GM21447 (cell line): ENCODE data around the gene ROR2.
"Not testable (repeated sequence)": the region's sequence is repeated elsewhere in the genome, so short reads cannot be mapped to it uniquely, and the experiment has no call there.

Experiments
- ATAC-seq: cut with Tn5 transposase; IDR thresholded peaks from one replicate; pipeline ENCODE4 v1.9.1; 2021; ENCODE audit not compliant: unreplicated experiment

ROR2 gene

DNA sequence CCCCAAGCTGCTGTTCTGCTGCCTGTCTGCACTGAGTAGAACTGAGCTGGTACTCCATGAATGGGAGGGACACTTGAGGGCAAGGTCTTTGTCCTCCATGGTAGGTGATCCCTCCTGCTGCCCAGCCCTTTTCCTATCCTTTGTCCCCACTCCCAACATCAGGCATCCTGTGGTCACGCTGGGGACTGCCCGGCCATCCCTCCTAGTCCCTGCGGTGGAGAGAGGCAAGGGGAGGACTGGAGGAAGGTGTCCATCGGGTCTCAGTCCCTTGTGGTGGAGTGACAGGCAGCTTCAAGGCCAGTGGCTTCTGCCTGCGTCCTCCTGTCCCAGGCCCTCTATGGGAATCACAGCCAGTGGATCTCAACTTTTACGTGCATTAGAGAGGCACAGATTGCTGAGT, 25.9 kb downstream of the ROR2 start:
- no peak for ATAC-seq

DNA sequence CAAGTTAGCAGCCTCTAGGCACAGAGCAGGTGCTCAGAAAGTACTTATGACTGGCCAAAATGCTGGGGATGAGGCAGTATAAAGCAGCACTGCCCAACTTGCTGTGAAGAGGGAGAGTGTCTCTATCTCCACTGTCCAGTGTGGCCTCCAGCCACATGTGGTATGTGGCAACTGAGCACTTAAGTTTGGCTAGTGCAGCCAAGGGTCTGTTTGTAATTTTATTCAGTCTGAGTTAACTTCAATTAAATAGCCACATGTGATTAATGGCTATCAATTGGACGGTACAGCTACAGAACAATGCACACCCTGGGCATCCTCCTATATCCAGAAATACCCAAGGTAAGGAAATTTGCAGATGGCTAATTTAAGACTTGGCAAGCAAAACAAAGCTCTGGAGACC, 26.9 kb downstream of the ROR2 start:
- no peak for ATAC-seq

DNA sequence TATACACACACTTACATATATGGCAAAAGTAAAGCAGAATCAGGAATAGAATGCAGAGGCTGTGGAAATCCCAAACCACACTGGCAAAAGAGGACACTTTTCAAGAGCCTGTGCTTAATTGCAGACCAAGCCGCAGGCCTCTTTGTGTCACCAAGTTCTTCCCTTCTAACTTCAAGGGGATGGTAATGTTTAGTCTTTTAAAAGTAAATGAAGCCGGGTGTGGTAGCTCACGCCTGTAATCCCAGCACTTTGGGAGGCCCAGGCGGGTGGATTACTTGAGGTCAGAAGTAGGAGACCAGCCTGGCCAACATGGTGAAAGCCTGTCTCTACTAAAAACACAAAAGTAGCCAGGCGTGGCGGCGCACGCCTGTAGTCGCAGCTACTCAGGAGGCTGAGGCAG, 28.7 kb downstream of the ROR2 start:
- no peak for ATAC-seq

DNA sequence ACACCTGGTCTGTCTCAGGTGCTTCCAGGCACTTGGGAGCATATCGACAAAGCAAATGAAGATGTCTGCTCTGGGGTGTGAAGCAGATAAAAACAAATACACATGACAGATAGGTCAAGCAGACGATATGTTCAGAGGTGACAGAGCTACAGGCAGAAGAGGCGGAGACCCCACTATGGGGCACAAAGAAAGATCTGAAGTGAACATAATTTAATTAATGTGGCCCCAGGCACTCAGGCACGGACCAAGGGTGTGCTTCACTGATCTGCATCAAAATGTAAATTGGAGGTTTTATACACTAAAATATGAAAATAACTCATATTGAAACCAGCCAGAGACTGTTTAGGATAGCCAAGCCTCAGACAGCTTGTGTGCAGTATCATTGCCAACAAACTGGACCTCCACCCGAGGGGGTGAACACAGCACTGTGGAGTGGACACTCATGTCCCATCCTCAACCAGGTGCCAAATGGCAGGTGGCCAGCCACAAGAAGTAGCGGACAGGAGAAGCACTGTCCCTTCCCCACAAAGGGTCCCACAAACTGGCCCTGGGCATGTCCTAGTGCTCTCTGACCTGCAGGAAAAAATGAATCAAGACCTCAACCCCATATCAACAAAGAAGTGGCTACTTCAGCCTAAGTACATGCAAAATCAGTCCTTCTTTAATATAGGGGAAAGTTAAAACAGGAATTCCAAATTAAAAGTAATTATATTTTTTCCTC, 29.2 kb downstream of the ROR2 start:
- no peak for ATAC-seq

DNA sequence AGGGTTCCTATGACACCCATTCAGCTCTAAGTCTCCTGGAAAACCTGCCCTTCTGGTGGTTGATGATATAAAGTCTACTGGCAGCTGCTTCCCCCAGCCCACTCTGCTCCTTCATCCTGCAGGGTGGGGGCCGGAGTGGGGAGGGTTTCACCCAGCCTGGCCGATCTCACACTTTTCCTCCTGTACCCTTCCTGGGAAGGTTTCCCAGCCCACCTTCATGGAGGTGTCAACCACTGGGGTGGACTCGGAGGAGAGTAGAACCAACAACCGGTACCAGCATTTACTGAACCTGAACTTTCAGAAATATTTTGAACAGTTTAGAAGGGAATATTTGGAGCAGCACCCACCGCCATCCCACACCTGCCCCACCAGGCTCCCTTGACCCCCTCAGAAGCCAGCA, 30.4 kb downstream of the ROR2 start:
- no peak for ATAC-seq

DNA sequence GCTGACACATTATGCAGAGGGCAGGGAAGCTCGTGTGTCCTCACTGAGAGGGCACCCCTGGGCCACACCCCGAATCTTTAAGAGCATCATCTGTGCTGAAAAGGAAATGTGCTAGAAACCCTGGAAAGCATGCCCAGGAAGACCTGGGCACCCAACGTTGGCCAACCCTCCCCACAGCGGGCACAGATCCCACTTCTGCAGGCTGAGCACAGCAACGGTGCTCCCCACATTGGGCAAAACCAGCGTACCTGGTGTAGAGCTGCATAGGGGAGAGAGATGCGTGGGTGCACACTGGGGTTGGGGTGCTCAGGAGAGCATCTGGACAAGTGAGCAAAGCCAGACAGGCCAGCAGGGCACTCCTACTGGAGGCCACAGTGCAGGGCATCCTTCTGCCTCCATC, 32.6 kb downstream of the ROR2 start:
- no peak for ATAC-seq

DNA sequence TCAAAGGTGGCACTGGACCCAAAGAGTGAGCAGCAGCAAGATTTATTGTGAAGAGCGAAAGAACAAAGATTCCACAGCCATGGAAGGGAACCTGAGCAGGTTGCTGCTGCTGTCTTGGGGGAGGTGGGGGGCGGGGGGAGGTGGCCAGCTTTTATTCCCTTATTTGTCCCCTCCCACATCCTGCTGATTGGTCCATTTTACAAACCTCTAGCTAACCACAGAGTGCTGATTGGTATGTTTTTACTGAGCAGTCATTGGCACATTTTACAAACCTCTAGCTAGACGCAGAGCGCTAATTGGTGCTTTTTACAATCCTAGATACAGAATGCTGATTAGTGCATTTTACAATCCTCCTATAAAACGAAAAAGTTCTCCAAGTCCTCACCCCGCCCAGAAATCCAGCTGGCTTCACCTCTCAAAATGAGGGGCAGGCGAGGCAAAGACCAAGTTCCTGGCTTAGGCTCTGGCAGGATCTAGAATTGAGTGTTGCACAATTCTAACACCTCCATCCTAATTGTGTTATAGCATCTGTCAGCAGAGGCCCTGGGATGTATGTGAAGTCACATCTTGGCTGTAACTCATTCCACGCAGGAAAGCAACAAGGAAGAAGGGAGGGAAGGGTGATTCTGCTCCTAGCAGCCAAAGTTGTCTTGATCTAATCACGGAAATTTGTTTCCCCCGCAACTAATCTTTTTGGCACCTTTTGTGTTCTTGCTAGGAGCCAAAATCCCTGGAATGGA, 34.3 kb downstream of the ROR2 start:
- no peak for ATAC-seq

DNA sequence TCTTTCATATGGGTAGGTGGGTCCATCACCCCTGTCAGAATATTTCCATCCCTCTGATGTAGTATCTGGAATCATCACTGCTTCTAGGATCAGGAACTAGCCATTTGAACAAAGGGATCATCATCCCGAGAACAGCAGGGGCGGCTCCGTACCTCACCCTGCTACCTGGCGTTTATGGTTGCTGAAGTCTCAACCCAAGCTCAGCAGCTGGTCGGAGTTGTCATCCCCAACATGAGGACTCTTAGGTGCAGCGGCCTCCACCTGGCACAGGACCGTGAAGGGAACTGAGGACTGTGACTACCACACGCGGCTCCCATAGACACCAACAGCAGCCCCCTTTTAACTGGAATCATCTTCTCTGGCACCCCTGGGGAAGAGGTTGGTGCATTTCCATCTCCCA, 35.1 kb downstream of the ROR2 start:
- ATAC-seq = no peak

DNA sequence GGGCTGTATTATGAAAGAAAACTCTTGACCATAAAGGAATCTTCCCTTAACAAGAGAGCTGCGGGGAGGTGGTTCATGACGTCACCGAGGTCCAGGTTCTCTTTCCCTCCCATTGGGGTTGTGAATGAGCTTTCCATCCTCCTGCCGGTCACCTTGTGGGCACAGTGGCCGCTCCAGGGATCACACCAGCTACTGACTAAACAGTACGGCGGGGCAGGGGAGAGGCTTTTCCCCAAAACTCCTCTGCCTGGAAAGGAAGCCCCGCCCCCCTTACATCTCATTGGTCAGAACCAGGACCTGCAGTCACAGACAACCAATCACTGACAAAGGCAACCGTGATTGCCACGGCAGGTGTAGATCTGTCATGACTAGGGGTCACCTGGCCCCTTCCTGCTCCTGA, 35.6 kb downstream of the ROR2 start:
- no peak for ATAC-seq

DNA sequence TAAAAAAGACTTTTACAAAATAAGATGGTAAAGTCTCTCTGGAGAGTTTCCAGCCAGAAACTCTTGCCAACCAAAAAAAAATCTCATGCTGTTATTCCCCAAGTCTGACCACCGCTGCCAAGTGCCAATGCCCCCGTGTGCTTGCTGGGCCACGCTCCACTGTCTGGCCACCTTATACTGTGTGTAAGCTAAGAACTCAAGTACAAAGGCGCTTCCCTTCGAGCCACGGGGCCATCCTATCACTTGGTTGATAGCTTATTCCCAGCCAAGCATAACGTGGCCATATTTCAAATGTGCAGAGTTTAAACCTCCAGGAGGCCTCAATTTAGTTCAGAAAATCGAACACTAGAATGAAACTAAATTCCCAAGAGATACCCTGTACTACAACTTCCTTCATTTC, 36.0 kb downstream of the ROR2 start:
- no peak for ATAC-seq

DNA sequence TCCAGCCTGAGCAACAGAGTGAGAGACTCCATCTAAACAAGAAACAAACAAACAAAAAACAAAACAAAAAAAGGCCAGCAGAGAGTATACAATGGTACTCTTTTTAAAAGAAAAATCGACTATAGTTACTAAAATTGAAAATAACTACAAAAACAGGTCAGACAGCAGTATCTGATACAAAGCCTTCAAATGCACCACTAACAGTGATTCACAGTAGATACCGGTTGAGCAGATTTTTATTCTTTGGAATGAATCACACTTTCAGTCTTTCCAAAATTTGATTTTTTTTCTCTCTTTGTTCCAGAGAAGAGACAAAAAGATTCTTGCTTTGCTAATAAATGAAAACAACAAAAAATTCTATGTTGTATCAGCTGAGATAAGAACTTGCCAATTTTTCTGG, 36.9 kb downstream of the ROR2 start:
- ATAC-seq = no peak

DNA sequence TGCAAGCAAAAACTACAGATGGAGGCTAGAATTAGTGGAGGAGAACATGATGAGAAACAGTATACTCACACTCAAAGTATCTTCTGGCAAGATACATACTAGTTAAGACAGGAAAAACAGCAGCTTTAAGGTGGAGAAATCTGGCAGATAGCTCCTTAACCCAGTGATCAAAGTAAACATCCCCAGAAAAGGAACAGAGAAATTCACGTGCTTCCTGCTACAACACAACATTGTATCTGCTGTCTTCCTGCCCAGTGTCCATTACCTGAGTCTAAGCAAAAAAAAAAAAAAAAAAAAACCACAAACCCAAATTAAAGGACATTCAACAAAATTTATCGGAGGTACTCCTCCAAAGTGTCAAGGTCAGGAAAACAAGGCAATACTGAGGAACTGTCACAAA, 38.4 kb downstream of the ROR2 start:
- no peak for ATAC-seq

DNA sequence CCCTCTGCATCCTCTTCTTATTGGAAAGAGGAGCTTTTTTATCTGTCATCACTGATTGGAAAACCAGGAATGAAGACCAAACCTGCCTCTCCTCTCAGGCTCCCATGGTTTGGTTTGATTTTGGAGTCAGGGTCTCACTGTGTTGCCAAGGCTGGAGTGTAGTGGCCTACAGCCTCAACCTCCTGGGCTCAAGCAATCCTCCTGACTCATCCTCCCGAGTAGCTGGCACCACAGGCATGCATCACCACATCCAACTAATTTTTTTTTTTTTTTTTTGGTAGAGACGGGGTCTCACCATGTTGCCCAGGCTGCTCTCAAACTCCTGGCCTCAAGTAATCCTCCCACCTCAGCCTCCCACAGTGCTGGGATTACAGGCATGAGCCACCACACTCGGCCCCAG, 40.8 kb downstream of the ROR2 start:
- ATAC-seq = not testable (repeated sequence)

DNA sequence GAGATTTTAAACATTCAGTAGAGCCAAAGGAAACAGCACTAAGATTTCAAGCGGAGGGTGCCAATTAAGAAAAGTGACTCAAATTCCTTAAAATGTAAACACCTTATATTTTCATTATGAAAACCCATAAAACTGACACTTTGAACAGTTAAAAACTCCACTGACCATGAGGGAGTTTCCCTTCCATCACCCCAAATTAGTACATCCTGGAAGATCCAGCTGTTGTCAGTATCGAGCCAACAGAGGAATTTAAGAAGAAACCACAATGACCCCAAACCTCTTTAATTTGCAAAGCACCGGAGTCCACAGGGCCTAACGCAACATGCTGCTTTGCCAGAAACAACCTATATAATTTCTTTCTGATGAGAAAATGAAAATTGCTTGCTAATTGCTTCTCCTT, 41.3 kb downstream of the ROR2 start:
- ATAC-seq = no peak

DNA sequence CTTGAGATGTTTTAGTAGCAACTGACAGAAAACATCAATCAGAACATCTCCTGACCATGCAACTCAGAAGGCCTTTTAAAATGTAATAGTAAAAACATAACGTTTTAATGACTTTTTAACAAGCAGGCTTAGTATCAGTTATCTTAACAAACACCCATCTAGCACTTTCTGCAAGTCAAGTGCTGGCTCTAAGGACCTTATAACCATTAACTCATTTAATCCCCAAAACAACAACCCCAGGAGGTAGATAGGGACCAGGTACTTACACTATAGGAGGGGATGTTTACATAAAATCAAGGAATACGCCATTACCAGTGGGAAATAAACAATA, 41.8 kb downstream of the ROR2 start:
- ATAC-seq = no peak

DNA sequence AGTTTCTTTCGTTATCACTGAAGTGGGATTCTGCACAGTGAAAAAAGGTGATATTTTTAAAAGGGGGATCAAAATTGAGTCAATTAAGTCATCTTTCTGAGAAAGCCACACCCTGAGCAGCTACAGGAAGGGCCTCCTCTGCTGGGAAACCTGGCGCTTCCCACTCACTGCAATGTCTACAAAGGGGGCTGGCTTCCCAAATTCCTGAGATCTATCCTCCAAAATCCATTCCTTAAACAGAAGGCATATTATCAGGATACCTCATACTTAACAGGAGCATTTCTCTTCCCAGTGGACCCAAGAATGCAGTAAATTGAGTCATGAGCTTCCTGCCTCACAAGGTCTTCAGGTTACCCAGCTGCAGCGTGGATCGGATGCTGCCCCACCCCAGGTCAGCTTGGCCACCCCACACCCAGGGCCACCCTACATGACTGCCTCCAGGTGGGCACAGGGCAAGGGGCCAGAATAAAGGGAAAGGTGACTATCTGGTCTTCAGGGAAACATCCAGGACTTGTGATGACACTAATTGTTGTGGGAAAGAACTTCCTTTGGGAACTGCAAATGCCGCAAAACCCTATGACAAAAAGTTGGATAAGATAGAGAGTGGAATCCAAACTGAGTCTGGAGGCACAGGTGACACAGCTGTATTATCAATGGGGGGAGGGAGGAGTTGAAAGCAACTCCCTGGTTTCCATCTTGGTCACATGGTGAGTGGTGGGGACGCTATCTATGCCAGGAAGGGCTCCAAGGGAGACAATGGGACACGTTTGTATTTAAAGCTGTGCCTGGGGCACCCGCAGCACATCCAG, 42.3 kb downstream of the ROR2 start:
- no peak for ATAC-seq

DNA sequence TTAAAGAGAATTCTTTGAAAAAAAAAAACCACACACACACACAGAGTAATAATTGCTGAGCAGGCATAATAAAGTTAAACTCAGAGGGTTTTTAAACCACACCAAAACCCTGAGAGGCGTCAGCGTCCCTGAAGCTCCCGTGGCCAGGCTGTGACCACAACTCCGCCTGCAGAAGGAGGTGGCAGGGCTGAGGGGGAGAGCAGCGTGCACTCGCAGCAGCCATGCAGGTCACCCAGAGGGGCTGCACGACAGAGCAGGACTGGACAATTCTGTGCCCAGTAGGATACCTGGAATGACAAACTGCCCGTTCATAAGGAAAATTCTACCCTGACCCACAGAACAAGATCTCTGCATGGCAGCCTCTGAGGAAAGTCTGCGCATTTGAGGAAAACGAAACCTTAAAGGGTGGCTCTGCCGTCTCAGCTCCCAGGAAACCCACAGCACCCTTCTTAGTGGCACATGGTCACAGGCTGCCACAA, 44.0 kb downstream of the ROR2 start:
- no peak for ATAC-seq

DNA sequence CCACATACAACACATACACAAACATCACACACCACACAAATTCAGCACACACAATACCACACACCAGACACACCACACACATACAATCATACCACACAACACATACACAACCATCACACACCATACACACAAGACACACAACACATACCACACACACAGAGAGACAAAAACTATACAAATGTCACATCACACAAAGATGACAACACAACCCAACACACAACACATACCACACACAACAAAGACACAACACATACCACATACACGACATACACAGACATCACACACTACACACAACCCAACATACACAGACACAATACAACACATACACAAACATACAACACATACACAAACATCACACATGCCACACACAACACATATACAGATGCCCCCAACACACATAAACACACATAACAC, 44.8 kb downstream of the ROR2 start:
- no peak for ATAC-seq

DNA sequence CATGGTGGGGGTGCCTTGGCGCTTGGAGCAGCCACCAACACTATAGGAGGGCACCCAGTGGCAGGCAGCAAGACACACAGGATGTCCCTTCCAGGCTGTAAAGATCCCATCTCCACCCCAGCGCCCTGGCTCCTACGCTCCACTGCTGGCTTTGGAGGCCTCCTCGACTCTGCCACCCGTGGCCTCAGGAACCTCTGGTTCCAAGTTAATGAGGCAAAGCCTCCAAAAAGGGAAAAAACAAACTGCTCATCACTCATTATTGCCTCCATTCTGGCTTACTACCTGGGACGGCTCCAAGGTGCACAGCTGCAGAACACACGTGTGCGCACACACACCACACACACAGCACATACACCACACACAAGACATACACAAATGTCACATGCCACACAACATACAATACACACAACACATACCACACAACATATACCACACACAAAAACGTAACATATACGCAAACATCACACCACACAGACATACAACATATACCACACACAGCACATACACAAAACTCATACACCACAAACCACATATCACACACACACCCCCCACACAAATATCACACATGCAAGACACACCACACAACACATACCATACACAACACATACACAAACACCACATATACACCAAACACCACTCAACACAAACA, 45.3 kb downstream of the ROR2 start:
- ATAC-seq = no peak

DNA sequence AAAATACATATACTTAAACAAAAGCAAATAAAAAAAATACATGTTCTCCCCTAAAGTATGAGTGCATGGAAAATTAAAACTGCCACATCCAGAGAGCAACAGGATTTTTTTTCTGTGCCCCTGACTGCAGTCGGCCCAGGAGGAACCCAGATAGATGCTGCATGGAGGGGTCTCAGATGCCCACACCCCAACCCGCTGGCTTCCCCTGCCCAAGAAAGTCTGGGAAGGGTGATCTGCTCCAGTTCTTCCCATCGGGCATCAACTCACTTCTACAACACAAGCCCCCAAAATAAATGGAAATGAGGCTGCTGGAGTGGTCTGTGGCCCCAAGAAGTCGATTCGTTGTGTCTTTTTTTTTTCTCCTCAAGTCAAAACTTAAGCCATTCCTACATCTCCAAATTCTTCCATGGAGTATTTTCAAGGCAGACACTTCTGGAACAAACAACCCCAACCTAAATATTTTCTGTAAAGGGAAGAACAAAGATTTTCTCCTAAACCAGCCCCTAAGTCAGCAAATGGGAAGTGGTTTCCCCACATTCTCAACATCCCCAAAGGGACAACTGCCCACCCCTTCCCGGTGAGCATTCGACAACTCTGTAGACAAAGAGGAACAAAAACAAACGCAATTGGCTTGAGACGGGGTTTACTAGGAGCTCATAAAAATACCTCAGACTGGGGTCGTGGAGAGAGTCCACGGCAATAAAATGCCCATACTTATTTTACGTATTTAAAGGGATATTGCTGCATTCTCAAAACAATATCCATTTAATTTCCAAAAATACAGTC, 46.7 kb downstream of the ROR2 start:
- ATAC-seq = no peak
